Caco-2 (cell line): ENCODE results near the gene KRT17. TPM values are rescaled to one million over a fixed set of nuclear protein-coding genes. Genes with fewer than 3 reads are reported as not detected.
"Not testable (repeated sequence)": the region's sequence is repeated elsewhere in the genome, so short reads cannot be mapped to it uniquely, and the experiment has no call there.

ENCODE experiments used
- BruUV-seq: library from RNA; stranded (reverse); fragments of 400-500 nt; replicated peaks from 2 replicates; lab custom pipeline; 2021; lab: Mats Ljungman, UMichigan
- CTCF ChIA-PET: fragments of 300-600 bp; sonication (Branson Sonifier 250); formaldehyde crosslinking; loops from one replicate; lab custom pipeline; 2022; ENCODE audit warnings: antibody characterized with exemption; lab: Charles Lee
- POLR2A ChIA-PET: fragments of 300-600 bp; sonication (Branson Sonifier 250); formaldehyde crosslinking; loops from one replicate; lab custom pipeline; 2022; ENCODE audit warnings: antibody characterized with exemption; lab: Charles Lee
- DNase-seq, 2 experiments: peaks; one replicate each; pipeline versions ENCODE4 v3.0.0 to v3.0.0-alpha.2; 2020 to 2022
- H3K27me3 ChIP-seq: replicated peaks from 2 replicates; pipeline ENCODE4 v1.6.0; 2011; ENCODE audit warnings: low read length; ENCODE audit not compliant: control insufficient read depth, insufficient read depth
- H3K36me3 ChIP-seq: 2 replicates; pipeline ENCODE4 v1.5.1; 2011; ENCODE audit warnings: low read length; ENCODE audit not compliant: control insufficient read depth, insufficient read depth
- H3K4me1 ChIP-seq: fragments of 250-450 bp; sonication (Bioruptor Pico); 2 replicates; pipeline ENCODE4 v1.5.1; 2020; ENCODE audit warnings: mild to moderate bottlenecking
- H3K4me3 ChIP-seq: 2 replicates; pipeline ENCODE4 v1.5.1; 2011; ENCODE audit warnings: low read depth, mild to moderate bottlenecking, control low read depth, low read length
- H3K9me3 ChIP-seq: fragments of 250-450 bp; sonication (Bioruptor Pico); 2 replicates; pipeline ENCODE4 v1.5.1; 2020; ENCODE audit warnings: mild to moderate bottlenecking, moderate library complexity
- H3K27ac Mint-ChIP-seq: one replicate; pipeline ENCODE4 v1.8.0; 2022; ENCODE audit warnings: mixed read lengths; ENCODE audit not compliant: unreplicated experiment
- H3K27me3 Mint-ChIP-seq: one replicate; pipeline ENCODE4 v1.8.0; 2022; ENCODE audit warnings: mixed read lengths; ENCODE audit not compliant: insufficient read depth, unreplicated experiment
- H3K36me3 Mint-ChIP-seq: one replicate; pipeline ENCODE4 v1.8.0; 2022; ENCODE audit warnings: mild to moderate bottlenecking, mixed read lengths; ENCODE audit not compliant: insufficient read depth, unreplicated experiment
- H3K4me1 Mint-ChIP-seq: one replicate; pipeline ENCODE4 v1.8.0; 2022; ENCODE audit warnings: low read depth, mixed read lengths; ENCODE audit not compliant: unreplicated experiment
- H3K4me3 Mint-ChIP-seq: one replicate; pipeline ENCODE4 v1.8.0; 2022; ENCODE audit warnings: mild to moderate bottlenecking, moderate library complexity, mixed read lengths; ENCODE audit not compliant: unreplicated experiment
- H3K9me3 Mint-ChIP-seq: one replicate; pipeline ENCODE4 v1.8.0; 2022; ENCODE audit warnings: mixed read lengths; ENCODE audit not compliant: unreplicated experiment
- CTCF ChIP-seq, 2 experiments: fragments of 200-600 bp in 1 of 2; IDR thresholded peaks; 1 replicate in 1 of 2; 2 replicates in 1 of 2; pipeline versions ENCODE4 v1.5.1 to v1.8.0; 2011 to 2022; ENCODE audit warnings: antibody characterized with exemption in 1 of 2, control low read depth in 1 of 2, inconsistent platforms in 1 of 2, low read depth in 1 of 2, low read length in 1 of 2, mild to moderate bottlenecking in 1 of 2, moderate library complexity in 1 of 2; ENCODE audit not compliant: insufficient read depth in 1 of 2, severe bottlenecking in 1 of 2, unreplicated experiment in 1 of 2
- intact Hi-C: fragments of 100-400 bp; cut with micrococcal nuclease; formaldehyde crosslinking; loops from one replicate; pipeline ENCODE4 v1.10.0; 2022; ENCODE audit not compliant: unreplicated experiment
- total RNA-seq: library from RNA; stranded (reverse); gene quantifications from 2 replicates; pipeline ENCODE4 v1.2.3, GENCODE V29; 2022

The KRT17 gene
- total RNA-seq, 1 experiment from 2014 or later = 2.8 TPM

- H3K27me3 ChIP-seq = no peaks in the 10 kb centered on the region
- POLR2A ChIA-PET = no interaction called here
- no peaks in the 10 kb centered on the region for H3K4me1 ChIP-seq
- DNase-seq = peak; percentile 46 to 60
- H3K9me3 Mint-ChIP-seq = no peaks in the 10 kb centered on the region
- no peaks in the 10 kb centered on the region for H3K9me3 ChIP-seq
- intact Hi-C loops = no loop called here
- CTCF ChIA-PET = interaction anchor here (0.9 kb wide), 1 partner anchor 33 kb away, joined by 4 read pairs; no protein-coding TSS in a partner anchor
- H3K27ac Mint-ChIP-seq = no peak overlapping the region
- H3K36me3 Mint-ChIP-seq = no peaks in the 10 kb centered on the region
- no peak overlapping the region for H3K4me3 ChIP-seq
- H3K4me3 Mint-ChIP-seq = no peak overlapping the region
- no peak for TF ChIP-seq CTCF (IDR thresholded peaks at IDR 0.05; ENCODE audit: insufficient read depth in 1 of 2, low read depth in 1 of 2, low read length in 1 of 2, severe bottlenecking in 1 of 2, unreplicated experiment in 1 of 2)
- no peaks in the 10 kb centered on the region for H3K36me3 ChIP-seq
- peaks cover 8% of the 10 kb centered on the region for H3K4me1 Mint-ChIP-seq
- BruUV-seq = no TSS peak
- no peaks in the 10 kb centered on the region for H3K27me3 Mint-ChIP-seq
Measured at GRCh38 chr17:41615454-41615853, 8.9 kb downstream of the KRT17 start.

DNA sequence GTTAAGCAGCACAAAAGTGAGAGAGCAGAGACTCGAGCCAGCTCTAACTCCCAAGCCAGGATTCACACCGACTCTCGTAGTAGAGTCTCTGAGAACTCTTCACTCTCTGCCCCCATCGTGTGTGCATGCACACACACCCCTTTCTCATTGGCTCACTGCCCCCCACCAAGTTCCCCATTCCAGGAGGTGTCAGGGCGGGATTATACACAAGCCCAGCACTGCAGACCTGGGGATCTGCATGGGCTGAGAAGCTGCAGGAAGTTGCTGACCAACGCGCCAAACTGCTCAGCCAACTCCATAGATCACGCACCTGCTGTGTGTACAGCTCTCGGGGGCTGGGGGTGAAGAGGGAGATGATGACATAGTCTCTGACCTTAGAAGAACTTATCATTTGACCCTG is 9.6 kb downstream of the KRT17 start:
- intact Hi-C loops, H3K36me3 Mint-ChIP-seq, H3K9me3 Mint-ChIP-seq, POLR2A ChIA-PET, BruUV-seq, H3K27me3 Mint-ChIP-seq, H3K4me1 Mint-ChIP-seq, H3K4me1 ChIP-seq, H3K27ac Mint-ChIP-seq, H3K4me3 ChIP-seq, H3K4me3 Mint-ChIP-seq, DNase-seq, H3K27me3 ChIP-seq, H3K9me3 ChIP-seq, H3K36me3 ChIP-seq: not testable (repeated sequence)
- CTCF ChIA-PET = interaction anchor here (0.9 to 1.2 kb wide), 2 partner anchors 33 to 51 kb away, joined by 3 to 4 read pairs; no protein-coding TSS in a partner anchor

GRCh38 chr17:41614098-41614497 is 10.3 kb downstream of the KRT17 start:
- Mint-ChIP-seq H3K4me1 (peaks cover 8% of the 10 kb centered on the region), H3K36me3 (no peaks in the 10 kb centered on the region), H3K4me3 (no peak overlapping the region), H3K27ac (no peak overlapping the region), H3K9me3 (no peaks in the 10 kb centered on the region), H3K27me3 (peaks cover 3% of the 10 kb centered on the region)
- no peaks in the 10 kb centered on the region for H3K36me3 ChIP-seq
- no peak overlapping the region for H3K4me3 ChIP-seq
- no TSS peak for BruUV-seq
- no peak for DNase-seq
- H3K27me3 ChIP-seq = no peaks in the 10 kb centered on the region
- POLR2A ChIA-PET = no interaction called here
- TF ChIP-seq CTCF (IDR thresholded peaks at IDR 0.05; ENCODE audit: insufficient read depth in 1 of 2, low read depth in 1 of 2, low read length in 1 of 2, severe bottlenecking in 1 of 2, unreplicated experiment in 1 of 2) = no peak
- CTCF ChIA-PET = interaction anchor here (0.5 to 1.2 kb wide), 3 partner anchors 52 to 273 kb away, joined by 3 to 4 read pairs (median 3); no protein-coding TSS in a partner anchor
- no peaks in the 10 kb centered on the region for H3K9me3 ChIP-seq
- intact Hi-C loops = no loop called here
- no peaks in the 10 kb centered on the region for H3K4me1 ChIP-seq
